ENCODE results near the gene PRKG1. TPM values are rescaled to one million over a fixed set of nuclear protein-coding genes. Genes with fewer than 3 reads are reported as not detected.

Gene PRKG1
- polyA plus RNA-seq, 3 donors: not detected

- TF ChIP-seq, protein P1, sequence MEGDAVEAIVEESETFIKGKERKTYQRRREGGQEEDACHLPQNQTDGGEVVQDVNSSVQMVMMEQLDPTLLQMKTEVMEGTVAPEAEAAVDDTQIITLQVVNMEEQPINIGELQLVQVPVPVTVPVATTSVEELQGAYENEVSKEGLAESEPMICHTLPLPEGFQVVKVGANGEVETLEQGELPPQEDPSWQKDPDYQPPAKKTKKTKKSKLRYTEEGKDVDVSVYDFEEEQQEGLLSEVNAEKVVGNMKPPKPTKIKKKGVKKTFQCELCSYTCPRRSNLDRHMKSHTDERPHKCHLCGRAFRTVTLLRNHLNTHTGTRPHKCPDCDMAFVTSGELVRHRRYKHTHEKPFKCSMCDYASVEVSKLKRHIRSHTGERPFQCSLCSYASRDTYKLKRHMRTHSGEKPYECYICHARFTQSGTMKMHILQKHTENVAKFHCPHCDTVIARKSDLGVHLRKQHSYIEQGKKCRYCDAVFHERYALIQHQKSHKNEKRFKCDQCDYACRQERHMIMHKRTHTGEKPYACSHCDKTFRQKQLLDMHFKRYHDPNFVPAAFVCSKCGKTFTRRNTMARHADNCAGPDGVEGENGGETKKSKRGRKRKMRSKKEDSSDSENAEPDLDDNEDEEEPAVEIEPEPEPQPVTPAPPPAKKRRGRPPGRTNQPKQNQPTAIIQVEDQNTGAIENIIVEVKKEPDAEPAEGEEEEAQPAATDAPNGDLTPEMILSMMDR (IDR thresholded peaks at IDR 0.05): no peak
- intact Hi-C loops (cut with micrococcal nuclease): no loop called here
Measured at GRCh38 chr10:51821045-51821444, 746.8 kb downstream of the PRKG1 start.

DNA sequence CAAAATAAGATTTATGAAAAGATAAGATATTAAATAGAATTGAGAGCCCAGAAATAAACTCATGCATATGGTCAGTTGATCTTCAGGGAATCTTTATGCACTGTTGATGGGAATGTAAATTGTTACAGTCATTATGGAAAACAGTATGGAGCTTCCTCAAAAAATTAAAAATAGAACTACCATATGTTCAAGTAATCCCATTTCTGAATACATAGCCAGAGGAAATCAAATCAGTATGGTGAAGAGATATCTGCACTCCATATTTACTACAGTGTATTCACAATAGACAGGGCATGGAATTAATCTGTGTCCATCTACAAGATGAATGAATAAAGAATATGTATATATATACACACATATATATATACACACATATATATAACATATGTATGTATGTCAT is 747.5 kb downstream of the PRKG1 start:
- Mint-ChIP-seq H3K27me3 (ENCODE audit: low read depth in 3 of 3) (peaks cover 0 to 2% (median 2%) of the 10 kb centered on the region in 3 donors), H3K9me3 (peaks cover 0 to 6% (median 2%) of the 10 kb centered on the region in 7 donors), H3K27ac (no peak overlapping the region), H3K4me1 (no peaks in the 10 kb centered on the region), H3K36me3 (no peaks in the 10 kb centered on the region), H3K4me3 (no peak overlapping the region)
- H3K27ac ChIP-seq (ENCODE audit: low read depth in 1 of 2, low read length in 2 of 2): no peak overlapping the region
- H3K4me2 ChIP-seq (replicated peaks; ENCODE audit: extremely low read depth, low read length, poor library complexity, severe bottlenecking): no peak overlapping the region
- no peak overlapping the region for H3K9ac ChIP-seq (ENCODE audit: insufficient read depth, low read length, poor library complexity, severe bottlenecking)
- no peak for DNase-seq
- no peaks in the 10 kb centered on the region for H3K9me3 ChIP-seq (replicated peaks in 1 of 2; ENCODE audit: control insufficient read depth in 1 of 2, insufficient read depth in 1 of 2, low read length in 2 of 2)
- H3K79me2 ChIP-seq (ENCODE audit: insufficient read depth, low read length): no peaks in the 10 kb centered on the region
- H3K4me1 ChIP-seq (ENCODE audit: control insufficient read depth in 1 of 2, insufficient read depth in 2 of 2, low read length in 2 of 2): no peaks in the 10 kb centered on the region
- no peak overlapping the region for H2AFZ ChIP-seq (ENCODE audit: insufficient read depth, low read depth, low read length, poor library complexity, severe bottlenecking)
- TF ChIP-seq, protein P1 (IDR thresholded peaks at IDR 0.05): no peak
- intact Hi-C loops (cut with micrococcal nuclease): no loop called here
- H4K20me1 ChIP-seq (ENCODE audit: insufficient read depth, low read length): no peaks in the 10 kb centered on the region
- no peaks in the 10 kb centered on the region for H3K36me3 ChIP-seq (replicated peaks in 1 of 2; ENCODE audit: control insufficient read depth in 1 of 2, insufficient read depth in 2 of 2, low read length in 2 of 2)
- no peak overlapping the region for H3K4me3 ChIP-seq (replicated peaks in 1 of 3; ENCODE audit: low read depth in 2 of 3, low read length in 3 of 3)
- H3K27me3 ChIP-seq (ENCODE audit: control insufficient read depth in 2 of 2, insufficient read depth in 2 of 2, low read length in 2 of 2): no peaks in the 10 kb centered on the region

More at GRCh38 chr10:51821045-51821444, 746.8 kb downstream of the PRKG1 start:
- Histone ChIP-seq H3K4me2 (replicated peaks; ENCODE audit: extremely low read depth, low read length, poor library complexity, severe bottlenecking) (no peak overlapping the region), H3K27ac (ENCODE audit: low read depth in 1 of 2, low read length in 2 of 2) (no peak overlapping the region), H4K20me1 (ENCODE audit: insufficient read depth, low read length) (no peaks in the 10 kb centered on the region), H3K4me1 (ENCODE audit: control insufficient read depth in 1 of 2, insufficient read depth in 2 of 2, low read length in 2 of 2) (no peaks in the 10 kb centered on the region), H3K9ac (ENCODE audit: insufficient read depth, low read length, poor library complexity, severe bottlenecking) (no peak overlapping the region), H3K79me2 (ENCODE audit: insufficient read depth, low read length) (no peaks in the 10 kb centered on the region), H3K9me3 (replicated peaks in 1 of 2; ENCODE audit: control insufficient read depth in 1 of 2, insufficient read depth in 1 of 2, low read length in 2 of 2) (no peaks in the 10 kb centered on the region), H3K36me3 (replicated peaks in 1 of 2; ENCODE audit: control insufficient read depth in 1 of 2, insufficient read depth in 2 of 2, low read length in 2 of 2) (no peaks in the 10 kb centered on the region), H3K4me3 (replicated peaks in 1 of 3; ENCODE audit: low read depth in 2 of 3, low read length in 3 of 3) (no peak overlapping the region), H3K27me3 (ENCODE audit: control insufficient read depth in 2 of 2, insufficient read depth in 2 of 2, low read length in 2 of 2) (no peaks in the 10 kb centered on the region), H2AFZ (ENCODE audit: insufficient read depth, low read depth, low read length, poor library complexity, severe bottlenecking) (no peak overlapping the region)
- Mint-ChIP-seq H3K4me1 (no peaks in the 10 kb centered on the region), H3K27me3 (ENCODE audit: low read depth in 3 of 3) (peaks cover 0 to 2% (median 2%) of the 10 kb centered on the region in 3 donors), H3K4me3 (no peak overlapping the region), H3K27ac (no peak overlapping the region), H3K36me3 (no peaks in the 10 kb centered on the region), H3K9me3 (peaks cover 0 to 6% (median 2%) of the 10 kb centered on the region in 7 donors)
- WGBS (ENCODE audit: insufficient coverage): no CpG with 5 or more reads among the region's 2 CpGs
- no peak for DNase-seq
